ENCODE measurements around the gene CYP4F2. TPM values are rescaled to one million over a fixed set of nuclear protein-coding genes. Genes with fewer than 3 reads are reported as not detected.

The CYP4F2 gene
- total and polyA plus RNA-seq, 2 of the 8 experiments (the other 6 are each of a cell fraction or from before 2014, with no cell fraction given), result not detected

DNA sequence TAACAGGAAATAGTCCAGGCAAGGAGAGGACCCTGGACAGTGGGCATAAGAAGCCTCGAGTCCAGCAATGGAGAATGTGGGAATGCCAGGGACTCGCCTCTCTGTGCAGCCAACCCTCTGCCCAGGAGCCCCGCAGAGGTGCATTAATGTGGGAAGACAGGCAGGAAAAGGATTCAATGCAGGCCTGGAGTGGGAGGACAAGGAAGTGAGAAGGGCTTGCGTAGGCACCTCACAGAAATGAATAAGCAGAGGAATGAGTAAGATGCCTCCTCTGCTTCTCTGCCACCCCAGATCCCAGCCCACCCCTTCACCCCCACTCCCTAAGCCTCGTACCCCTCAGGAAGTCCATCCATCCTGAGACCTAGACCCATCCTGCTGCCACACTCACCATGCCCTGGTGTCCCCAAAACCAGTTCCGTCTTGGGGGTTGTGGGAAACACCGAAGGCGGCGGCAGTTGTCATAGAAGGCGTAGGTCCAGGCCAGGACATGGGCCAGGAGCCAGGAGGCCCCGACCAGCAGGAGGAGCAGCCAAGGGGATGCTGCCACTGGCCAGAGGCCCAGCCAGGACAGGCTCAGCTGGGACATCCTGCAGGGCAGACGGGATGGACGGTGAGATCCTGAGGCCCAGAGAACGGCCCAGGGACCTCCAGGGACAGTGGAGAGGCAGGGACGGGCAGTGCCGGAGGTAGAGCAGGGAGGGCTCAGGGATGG is 692 bp downstream of the CYP4F2 start (continued):
- TF ChIP-seq, protein P1, sequence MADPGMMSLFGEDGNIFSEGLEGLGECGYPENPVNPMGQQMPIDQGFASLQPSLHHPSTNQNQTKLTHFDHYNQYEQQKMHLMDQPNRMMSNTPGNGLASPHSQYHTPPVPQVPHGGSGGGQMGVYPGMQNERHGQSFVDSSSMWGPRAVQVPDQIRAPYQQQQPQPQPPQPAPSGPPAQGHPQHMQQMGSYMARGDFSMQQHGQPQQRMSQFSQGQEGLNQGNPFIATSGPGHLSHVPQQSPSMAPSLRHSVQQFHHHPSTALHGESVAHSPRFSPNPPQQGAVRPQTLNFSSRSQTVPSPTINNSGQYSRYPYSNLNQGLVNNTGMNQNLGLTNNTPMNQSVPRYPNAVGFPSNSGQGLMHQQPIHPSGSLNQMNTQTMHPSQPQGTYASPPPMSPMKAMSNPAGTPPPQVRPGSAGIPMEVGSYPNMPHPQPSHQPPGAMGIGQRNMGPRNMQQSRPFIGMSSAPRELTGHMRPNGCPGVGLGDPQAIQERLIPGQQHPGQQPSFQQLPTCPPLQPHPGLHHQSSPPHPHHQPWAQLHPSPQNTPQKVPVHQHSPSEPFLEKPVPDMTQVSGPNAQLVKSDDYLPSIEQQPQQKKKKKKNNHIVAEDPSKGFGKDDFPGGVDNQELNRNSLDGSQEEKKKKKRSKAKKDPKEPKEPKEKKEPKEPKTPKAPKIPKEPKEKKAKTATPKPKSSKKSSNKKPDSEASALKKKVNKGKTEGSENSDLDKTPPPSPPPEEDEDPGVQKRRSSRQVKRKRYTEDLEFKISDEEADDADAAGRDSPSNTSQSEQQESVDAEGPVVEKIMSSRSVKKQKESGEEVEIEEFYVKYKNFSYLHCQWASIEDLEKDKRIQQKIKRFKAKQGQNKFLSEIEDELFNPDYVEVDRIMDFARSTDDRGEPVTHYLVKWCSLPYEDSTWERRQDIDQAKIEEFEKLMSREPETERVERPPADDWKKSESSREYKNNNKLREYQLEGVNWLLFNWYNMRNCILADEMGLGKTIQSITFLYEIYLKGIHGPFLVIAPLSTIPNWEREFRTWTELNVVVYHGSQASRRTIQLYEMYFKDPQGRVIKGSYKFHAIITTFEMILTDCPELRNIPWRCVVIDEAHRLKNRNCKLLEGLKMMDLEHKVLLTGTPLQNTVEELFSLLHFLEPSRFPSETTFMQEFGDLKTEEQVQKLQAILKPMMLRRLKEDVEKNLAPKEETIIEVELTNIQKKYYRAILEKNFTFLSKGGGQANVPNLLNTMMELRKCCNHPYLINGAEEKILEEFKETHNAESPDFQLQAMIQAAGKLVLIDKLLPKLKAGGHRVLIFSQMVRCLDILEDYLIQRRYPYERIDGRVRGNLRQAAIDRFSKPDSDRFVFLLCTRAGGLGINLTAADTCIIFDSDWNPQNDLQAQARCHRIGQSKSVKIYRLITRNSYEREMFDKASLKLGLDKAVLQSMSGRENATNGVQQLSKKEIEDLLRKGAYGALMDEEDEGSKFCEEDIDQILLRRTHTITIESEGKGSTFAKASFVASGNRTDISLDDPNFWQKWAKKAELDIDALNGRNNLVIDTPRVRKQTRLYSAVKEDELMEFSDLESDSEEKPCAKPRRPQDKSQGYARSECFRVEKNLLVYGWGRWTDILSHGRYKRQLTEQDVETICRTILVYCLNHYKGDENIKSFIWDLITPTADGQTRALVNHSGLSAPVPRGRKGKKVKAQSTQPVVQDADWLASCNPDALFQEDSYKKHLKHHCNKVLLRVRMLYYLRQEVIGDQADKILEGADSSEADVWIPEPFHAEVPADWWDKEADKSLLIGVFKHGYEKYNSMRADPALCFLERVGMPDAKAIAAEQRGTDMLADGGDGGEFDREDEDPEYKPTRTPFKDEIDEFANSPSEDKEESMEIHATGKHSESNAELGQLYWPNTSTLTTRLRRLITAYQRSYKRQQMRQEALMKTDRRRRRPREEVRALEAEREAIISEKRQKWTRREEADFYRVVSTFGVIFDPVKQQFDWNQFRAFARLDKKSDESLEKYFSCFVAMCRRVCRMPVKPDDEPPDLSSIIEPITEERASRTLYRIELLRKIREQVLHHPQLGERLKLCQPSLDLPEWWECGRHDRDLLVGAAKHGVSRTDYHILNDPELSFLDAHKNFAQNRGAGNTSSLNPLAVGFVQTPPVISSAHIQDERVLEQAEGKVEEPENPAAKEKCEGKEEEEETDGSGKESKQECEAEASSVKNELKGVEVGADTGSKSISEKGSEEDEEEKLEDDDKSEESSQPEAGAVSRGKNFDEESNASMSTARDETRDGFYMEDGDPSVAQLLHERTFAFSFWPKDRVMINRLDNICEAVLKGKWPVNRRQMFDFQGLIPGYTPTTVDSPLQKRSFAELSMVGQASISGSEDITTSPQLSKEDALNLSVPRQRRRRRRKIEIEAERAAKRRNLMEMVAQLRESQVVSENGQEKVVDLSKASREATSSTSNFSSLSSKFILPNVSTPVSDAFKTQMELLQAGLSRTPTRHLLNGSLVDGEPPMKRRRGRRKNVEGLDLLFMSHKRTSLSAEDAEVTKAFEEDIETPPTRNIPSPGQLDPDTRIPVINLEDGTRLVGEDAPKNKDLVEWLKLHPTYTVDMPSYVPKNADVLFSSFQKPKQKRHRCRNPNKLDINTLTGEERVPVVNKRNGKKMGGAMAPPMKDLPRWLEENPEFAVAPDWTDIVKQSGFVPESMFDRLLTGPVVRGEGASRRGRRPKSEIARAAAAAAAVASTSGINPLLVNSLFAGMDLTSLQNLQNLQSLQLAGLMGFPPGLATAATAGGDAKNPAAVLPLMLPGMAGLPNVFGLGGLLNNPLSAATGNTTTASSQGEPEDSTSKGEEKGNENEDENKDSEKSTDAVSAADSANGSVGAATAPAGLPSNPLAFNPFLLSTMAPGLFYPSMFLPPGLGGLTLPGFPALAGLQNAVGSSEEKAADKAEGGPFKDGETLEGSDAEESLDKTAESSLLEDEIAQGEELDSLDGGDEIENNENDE (IDR thresholded peaks at IDR 0.05; ENCODE audit: insufficient replicate concordance, low read length), result no peak
- TF ChIP-seq POLR2A (IDR thresholded peaks at IDR 0.05; ENCODE audit: control extremely low read depth in 1 of 2, low read depth in 2 of 2, low read length in 2 of 2), result no peak
- no peak for TF ChIP-seq BCL11A (IDR thresholded peaks at IDR 0.05; ENCODE audit: low read depth in 2 of 2, low read length in 2 of 2)

Data from H1 (cell line).